ENCODE data around the gene RABGAP1L.
"Not testable (repeated sequence)": the region's sequence is repeated elsewhere in the genome, so short reads cannot be mapped to it uniquely, and the experiment has no call there.

RABGAP1L gene

DNA sequence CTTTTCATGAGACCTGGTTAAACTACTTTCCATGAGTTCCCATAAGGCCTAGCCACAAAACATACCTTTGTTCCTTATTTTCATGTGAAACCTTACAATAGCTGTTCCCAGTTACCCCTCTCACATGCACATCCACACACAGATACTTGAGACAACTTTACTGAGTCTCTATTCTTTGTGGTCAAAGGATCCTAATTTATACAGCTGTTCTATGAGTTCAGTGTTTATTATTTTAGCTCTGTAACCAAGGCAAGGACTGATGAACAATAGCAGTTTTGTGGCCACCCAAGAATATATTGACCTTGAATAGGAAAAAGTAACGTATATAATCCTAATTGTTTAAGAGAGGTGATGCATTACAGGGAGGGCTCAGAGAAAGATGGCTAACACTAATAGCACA lies 679.9 kb downstream of the RABGAP1L start:
- Histone ChIP-seq H3K36me3 (replicated peaks) (no peaks in the 10 kb centered on the region), H3K27me3 (replicated peaks) (no peaks in the 10 kb centered on the region), H3K27ac (no peak overlapping the region), H3K4me3 (ENCODE audit: low read depth, low read length) (no peak overlapping the region)
- in situ Hi-C loops (cut with HindIII; ENCODE audit: low pct_ligation_motif_present, low sequenced_read_pairs), result no loop called here
- TF ChIP-seq, protein P1, sequence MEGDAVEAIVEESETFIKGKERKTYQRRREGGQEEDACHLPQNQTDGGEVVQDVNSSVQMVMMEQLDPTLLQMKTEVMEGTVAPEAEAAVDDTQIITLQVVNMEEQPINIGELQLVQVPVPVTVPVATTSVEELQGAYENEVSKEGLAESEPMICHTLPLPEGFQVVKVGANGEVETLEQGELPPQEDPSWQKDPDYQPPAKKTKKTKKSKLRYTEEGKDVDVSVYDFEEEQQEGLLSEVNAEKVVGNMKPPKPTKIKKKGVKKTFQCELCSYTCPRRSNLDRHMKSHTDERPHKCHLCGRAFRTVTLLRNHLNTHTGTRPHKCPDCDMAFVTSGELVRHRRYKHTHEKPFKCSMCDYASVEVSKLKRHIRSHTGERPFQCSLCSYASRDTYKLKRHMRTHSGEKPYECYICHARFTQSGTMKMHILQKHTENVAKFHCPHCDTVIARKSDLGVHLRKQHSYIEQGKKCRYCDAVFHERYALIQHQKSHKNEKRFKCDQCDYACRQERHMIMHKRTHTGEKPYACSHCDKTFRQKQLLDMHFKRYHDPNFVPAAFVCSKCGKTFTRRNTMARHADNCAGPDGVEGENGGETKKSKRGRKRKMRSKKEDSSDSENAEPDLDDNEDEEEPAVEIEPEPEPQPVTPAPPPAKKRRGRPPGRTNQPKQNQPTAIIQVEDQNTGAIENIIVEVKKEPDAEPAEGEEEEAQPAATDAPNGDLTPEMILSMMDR (IDR thresholded peaks at IDR 0.05; ENCODE audit: low read depth, low read length, missing control alignments), result no peak
- no peak for DNase-seq

DNA sequence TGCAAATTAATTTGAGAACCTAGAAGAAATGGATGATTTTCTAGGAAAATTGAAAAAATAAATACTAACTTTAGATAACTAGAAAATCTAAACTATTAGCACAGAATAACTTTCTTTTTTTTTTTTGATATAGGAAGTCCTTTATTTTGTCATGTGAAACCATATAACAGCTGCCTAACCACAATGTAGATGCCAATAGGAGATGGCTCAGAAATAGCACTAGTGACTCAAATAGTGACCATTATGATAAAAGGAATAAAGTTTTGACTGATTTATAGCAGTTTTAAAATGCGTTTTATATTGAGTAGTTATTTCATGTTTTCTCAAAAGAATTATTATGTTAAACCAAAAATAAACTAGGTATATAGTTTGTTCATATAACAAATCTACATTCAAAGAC lies 682.4 kb downstream of the RABGAP1L start:
- Histone ChIP-seq H3K36me3 (replicated peaks) (no peaks in the 10 kb centered on the region), H3K27me3 (replicated peaks) (no peaks in the 10 kb centered on the region), H3K4me3 (ENCODE audit: low read depth, low read length) (no peak overlapping the region), H3K27ac (no peak overlapping the region)
- TF ChIP-seq, protein P1 (IDR thresholded peaks at IDR 0.05; ENCODE audit: low read depth, low read length, missing control alignments), result no peak
- in situ Hi-C loops (cut with HindIII; ENCODE audit: low pct_ligation_motif_present, low sequenced_read_pairs), result no loop called here
- DNase-seq, result no peak

DNA sequence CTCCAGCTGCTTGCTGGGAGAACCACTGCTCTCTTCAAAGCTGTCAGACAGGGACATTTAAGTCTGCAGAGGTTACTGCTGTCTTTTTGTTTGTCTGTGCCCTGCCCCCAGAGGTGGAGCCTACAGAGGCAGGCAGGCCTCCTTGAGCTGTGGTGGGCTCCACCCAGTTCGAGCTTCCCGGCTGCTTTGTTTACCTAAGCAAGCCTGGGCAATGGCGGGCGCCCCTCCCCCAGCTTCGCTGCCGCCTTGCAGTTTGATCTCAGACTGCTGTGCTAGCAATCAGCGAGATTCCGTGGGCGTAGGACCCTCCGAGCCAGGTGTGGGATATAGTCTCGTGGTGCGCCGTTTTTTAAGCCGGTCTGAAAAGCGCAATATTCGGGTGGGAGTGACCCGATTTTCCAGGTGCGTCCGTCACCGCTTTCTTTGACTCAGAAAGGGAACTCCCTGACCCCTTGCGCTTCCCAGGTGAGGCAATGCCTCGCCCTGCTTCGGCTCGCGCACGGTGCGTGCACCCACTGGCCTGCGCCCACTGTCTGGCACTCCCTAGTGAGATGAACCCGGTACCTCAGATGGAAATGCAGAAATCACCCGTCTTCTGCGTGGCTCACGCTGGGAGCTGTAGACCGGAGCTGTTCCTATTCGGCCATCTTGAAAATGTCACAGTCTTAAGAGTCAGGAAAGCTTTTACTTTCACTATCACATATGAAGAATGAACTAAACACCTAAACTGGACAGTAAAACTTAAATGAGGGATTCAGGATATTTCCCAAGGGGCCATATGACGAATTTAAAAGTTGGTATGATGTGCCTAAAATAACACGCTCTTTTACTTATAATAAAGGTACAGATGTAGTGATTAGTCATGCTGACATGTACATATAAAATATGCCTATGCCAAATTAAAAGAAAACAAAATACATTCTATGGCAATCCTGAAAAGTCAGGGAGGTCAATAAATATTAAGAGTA lies 689.6 kb downstream of the RABGAP1L start:
- in situ Hi-C loops (cut with HindIII; ENCODE audit: low pct_ligation_motif_present, low sequenced_read_pairs); H3K27ac ChIP-seq; H3K4me3 ChIP-seq (ENCODE audit: low read depth, low read length); H3K36me3 ChIP-seq (replicated peaks); DNase-seq; H3K27me3 ChIP-seq (replicated peaks): not testable (repeated sequence)

DNA sequence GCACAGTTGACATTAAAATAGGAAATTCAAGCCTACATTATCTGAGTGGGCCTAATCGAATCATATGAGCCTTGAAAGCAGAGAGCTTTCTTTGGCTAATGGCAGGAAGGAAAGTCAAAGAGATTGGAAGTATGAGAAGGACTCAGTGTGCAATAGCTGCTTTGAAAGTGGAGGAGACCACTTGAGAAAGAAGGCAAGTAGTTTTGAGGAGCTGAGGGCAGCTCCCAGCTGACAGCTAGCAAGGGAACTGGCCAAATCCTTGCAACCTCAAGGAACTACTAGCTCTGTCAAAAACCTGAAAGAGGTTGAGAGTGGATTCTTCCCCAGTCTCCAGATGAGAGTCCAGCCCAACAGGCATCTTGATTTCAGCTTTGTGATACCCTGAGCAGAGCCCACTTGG lies 691.4 kb downstream of the RABGAP1L start:
- H3K27ac ChIP-seq, result no peak overlapping the region
- H3K4me3 ChIP-seq (ENCODE audit: low read depth, low read length), result no peak overlapping the region
- no peaks in the 10 kb centered on the region for H3K36me3 ChIP-seq (replicated peaks)
- in situ Hi-C loops (cut with HindIII; ENCODE audit: low pct_ligation_motif_present, low sequenced_read_pairs), result no loop called here
- TF ChIP-seq, protein P1 (IDR thresholded peaks at IDR 0.05; ENCODE audit: low read depth, low read length, missing control alignments), result no peak
- no peaks in the 10 kb centered on the region for H3K27me3 ChIP-seq (replicated peaks)
- no peak for DNase-seq

DNA sequence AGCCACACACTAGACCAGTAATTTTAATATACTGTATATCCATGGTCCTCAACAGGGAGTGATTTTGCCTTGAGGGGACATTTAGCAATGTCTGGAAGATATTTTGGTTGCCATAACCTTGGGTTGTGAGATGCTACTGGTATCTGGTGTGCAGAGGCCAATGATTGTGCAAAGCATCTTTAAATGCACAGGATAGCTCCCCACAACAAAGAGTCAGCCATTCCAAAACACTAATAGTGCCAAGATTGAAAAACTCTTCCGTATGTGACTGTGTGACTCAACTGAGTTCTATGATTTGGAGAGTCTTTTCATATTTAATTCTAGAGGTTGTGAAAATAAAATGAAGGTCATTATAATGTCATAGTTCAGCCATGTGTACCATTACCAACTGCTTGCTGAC lies 699.0 kb downstream of the RABGAP1L start:
- Histone ChIP-seq H3K36me3 (replicated peaks) (no peaks in the 10 kb centered on the region), H3K27ac (no peak overlapping the region), H3K27me3 (replicated peaks) (no peaks in the 10 kb centered on the region), H3K4me3 (ENCODE audit: low read depth, low read length) (no peak overlapping the region)
- TF ChIP-seq, protein P1 (IDR thresholded peaks at IDR 0.05; ENCODE audit: low read depth, low read length, missing control alignments), result no peak
- DNase-seq, result no peak
- in situ Hi-C loops (cut with HindIII; ENCODE audit: low pct_ligation_motif_present, low sequenced_read_pairs), result no loop called here

DNA sequence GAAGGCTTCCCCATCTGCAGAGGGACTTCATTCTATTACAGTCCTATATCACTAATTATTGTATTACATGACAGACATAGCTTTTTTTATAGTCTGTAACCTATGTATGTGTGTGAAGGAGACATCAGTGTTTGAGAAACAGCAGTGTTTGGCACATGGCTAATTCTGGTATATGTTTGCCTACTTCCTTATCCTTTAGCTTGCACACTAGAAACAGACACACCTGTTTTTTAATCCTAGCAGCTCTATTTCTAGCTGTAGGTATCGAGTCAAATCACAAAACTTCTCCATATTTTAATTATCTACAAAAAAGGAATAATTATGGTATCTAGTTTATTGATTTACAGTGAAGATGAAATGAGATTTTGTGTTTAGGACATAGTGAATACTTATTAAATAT lies 711.0 kb downstream of the RABGAP1L start:
- H3K4me3 ChIP-seq (ENCODE audit: low read depth, low read length), result no peak overlapping the region
- in situ Hi-C loops (cut with HindIII; ENCODE audit: low pct_ligation_motif_present, low sequenced_read_pairs), result no loop called here
- H3K27ac ChIP-seq, result no peak overlapping the region
- no peak for DNase-seq
- TF ChIP-seq, protein P1 (IDR thresholded peaks at IDR 0.05; ENCODE audit: low read depth, low read length, missing control alignments), result no peak
- H3K36me3 ChIP-seq (replicated peaks), result no peaks in the 10 kb centered on the region
- no peaks in the 10 kb centered on the region for H3K27me3 ChIP-seq (replicated peaks)
